HG03439 (cell line): ENCODE data around the gene MAGEB1.

Source experiments
- ATAC-seq: cut with Tn5 transposase; IDR thresholded peaks from one replicate; pipeline ENCODE4 v1.9.1; 2021; ENCODE audit warnings: mild to moderate bottlenecking, moderate library complexity; ENCODE audit not compliant: unreplicated experiment

MAGEB1 gene

GRCh38 chrX:30296408-30297254 is 49.7 kb downstream of the MAGEB1 start:
- no peak for ATAC-seq

GRCh38 chrX:30301208-30301607 is 54.3 kb downstream of the MAGEB1 start:
- no peak for ATAC-seq
